ENCODE data around the gene EPB41L3.

- TF ChIP-seq CTCF (IDR thresholded peaks at IDR 0.05): no peak
- TF ChIP-seq POLR2AphosphoS5 (IDR thresholded peaks at IDR 0.05; ENCODE audit: low read depth, low read length): no peak
These were observed 31.6 kb downstream of the EPB41L3 start for GRCh38 chr18:5512176-5512575.
